Esophagus squamous epithelium (tissue), 5 donors: ENCODE results near the gene FOXO6. TPM values are rescaled to one million over a fixed set of nuclear protein-coding genes. Genes with fewer than 3 reads are reported as not detected.
"Not testable (repeated sequence)": the region's sequence is repeated elsewhere in the genome, so short reads cannot be mapped to it uniquely, and the experiment has no call there.

Experiments used
- DNase-seq: peaks from one replicate; lab custom pipeline; 2025; lab: John Stamatoyannopoulos, UW
- H3K27ac ChIP-seq, 4 donors: fragments of 200-600 bp; sonication (generic); one replicate each; pipeline ENCODE4 v1.5.1; 2016 to 2019; ENCODE audit warnings: mild to moderate bottlenecking in 1 of 4
- H3K27me3 ChIP-seq, 4 donors: fragments of 200-600 bp; sonication (generic); 1 replicate in 3 of 4; 2 replicates in 1 of 4; pipeline versions ENCODE4 v1.5.1 to v1.6.0; 2017 to 2021; ENCODE audit warnings: antibody characterized with exemption in 1 of 4
- H3K36me3 ChIP-seq, 3 donors: fragments of 200-600 bp; sonication (generic); one replicate each; pipeline ENCODE4 v1.5.1; 2016 to 2019
- H3K4me1 ChIP-seq, 3 donors: fragments of 200-600 bp; sonication (generic); one replicate each; pipeline ENCODE4 v1.5.1; 2017 to 2019
- H3K4me3 ChIP-seq, 4 donors: fragments of 200-600 bp; sonication (generic); 1 replicate in 3 of 4; 2 replicates in 1 of 4; pipeline ENCODE4 v1.5.1; 2016 to 2019; ENCODE audit warnings: mild to moderate bottlenecking in 2 of 4, moderate library complexity in 1 of 4
- H3K9me3 ChIP-seq, 3 donors: fragments of 200-600 bp; sonication (generic); one replicate each; pipeline ENCODE4 v1.5.1; 2016 to 2019
- CTCF ChIP-seq, 6 experiments: fragments of 450-650 bp in 4 of 6; fragments of 200-600 bp in 2 of 6; sonication (generic) in 2 of 6; IDR thresholded peaks; one replicate each; pipeline ENCODE4 v1.5.1; 2016 to 2019; ENCODE audit warnings: antibody characterized with exemption in 6 of 6, mild to moderate bottlenecking in 4 of 6, moderate library complexity in 4 of 6
- POLR2A ChIP-seq, 4 donors: fragments of 450-650 bp; IDR thresholded peaks; one replicate each; pipeline ENCODE4 v1.6.1; 2017; ENCODE audit warnings: antibody characterized with exemption in 4 of 4, mild to moderate bottlenecking in 4 of 4, moderate library complexity in 3 of 4
- WGBS, 2 donors: methylation state at CpG; one replicate each; pipeline ENCODE4 v1.1.5; 2018; 5-methylcytosine and 5-hydroxymethylcytosine counted together
- intact Hi-C: fragments of 100-400 bp; cut with DNase I; formaldehyde crosslinking; loops from one replicate; pipeline ENCODE4 v1.15.0; 2022
- total RNA-seq, 4 donors: library from RNA; depleted of rRNA; stranded (reverse); fragments of >200 nt; gene quantifications; one replicate each; pipeline ENCODE4 v1.1.0, GENCODE V29; 2016
- donor health status: DM: yes; HTN: yes; CAD: no.

FOXO6 gene
- total RNA-seq, 4 donors from 2014 or later = 0.18 to 0.53 (median 0.38) TPM; not detected in 1

GRCh38 chr1:41328780-41329640, 32.2 kb upstream of the FOXO6 start:
- Histone ChIP-seq H3K4me3 (no peak overlapping the region), H3K9me3 (no peaks in the 10 kb centered on the region), H3K27me3 (peaks cover 0 to 13% (median 0%) of the 10 kb centered on the region in 4 donors), H3K4me1 (no peaks in the 10 kb centered on the region), H3K36me3 (no peaks in the 10 kb centered on the region), H3K27ac (no peak overlapping the region)
- no peak for DNase-seq
- intact Hi-C loops = no loop called here
- 81 to 90% methylated on average over 6 of the region's 6 CpGs for WGBS, 2 donors
- TF ChIP-seq CTCF (IDR thresholded peaks at IDR 0.05) (no peak), POLR2A (IDR thresholded peaks at IDR 0.05) (no peak)

GRCh38 chr1:41329662-41330587, 31.3 kb upstream of the FOXO6 start:
- DNase-seq = no peak
- H3K36me3 ChIP-seq = no peaks in the 10 kb centered on the region
- no peaks in the 10 kb centered on the region for H3K9me3 ChIP-seq
- TF ChIP-seq CTCF (IDR thresholded peaks at IDR 0.05) = no peak
- no peak for TF ChIP-seq POLR2A (IDR thresholded peaks at IDR 0.05)
- intact Hi-C loops = no loop called here
- H3K27ac ChIP-seq = no peak overlapping the region
- 84 to 86% methylated on average over 6 of the region's 11 CpGs for WGBS, 2 donors
- no peak overlapping the region for H3K4me3 ChIP-seq
- H3K4me1 ChIP-seq = no peaks in the 10 kb centered on the region
- H3K27me3 ChIP-seq = peaks cover 0 to 13% (median 0%) of the 10 kb centered on the region in 4 donors

GRCh38 chr1:41330588-41331545, 30.4 kb upstream of the FOXO6 start:
- intact Hi-C loops = no loop called here
- no peaks in the 10 kb centered on the region for H3K9me3 ChIP-seq
- no peaks in the 10 kb centered on the region for H3K36me3 ChIP-seq
- DNase-seq = no peak
- H3K4me3 ChIP-seq = no peak overlapping the region
- no peaks in the 10 kb centered on the region for H3K4me1 ChIP-seq
- peaks cover 0 to 13% (median 0%) of the 10 kb centered on the region in 4 donors for H3K27me3 ChIP-seq
- WGBS, 2 donors = 50 to 63% methylated on average over 7 to 14 of the region's 17 CpGs
- no peak overlapping the region for H3K27ac ChIP-seq
- TF ChIP-seq CTCF (IDR thresholded peaks at IDR 0.05) (no peak), POLR2A (IDR thresholded peaks at IDR 0.05) (no peak)

GRCh38 chr1:41331546-41331917, 29.7 kb upstream of the FOXO6 start:
- H3K4me1 ChIP-seq = no peaks in the 10 kb centered on the region
- intact Hi-C loops = no loop called here
- DNase-seq = no peak
- H3K36me3 ChIP-seq = no peaks in the 10 kb centered on the region
- H3K27ac ChIP-seq = no peak overlapping the region
- 70 to 73% methylated on average over 1 of the region's 1 CpG for WGBS, 2 donors
- TF ChIP-seq CTCF (IDR thresholded peaks at IDR 0.05) = no peak
- TF ChIP-seq POLR2A (IDR thresholded peaks at IDR 0.05) = no peak
- no peaks in the 10 kb centered on the region for H3K9me3 ChIP-seq
- peaks cover 0 to 13% (median 0%) of the 10 kb centered on the region in 4 donors for H3K27me3 ChIP-seq
- no peak overlapping the region for H3K4me3 ChIP-seq

- not testable (repeated sequence) for H3K4me1 ChIP-seq
Measured at GRCh38 chr1:41332161-41332560, 29.1 kb upstream of the FOXO6 start.

More at GRCh38 chr1:41332161-41332560, 29.1 kb upstream of the FOXO6 start:
- DNase-seq, intact Hi-C loops, H3K27ac ChIP-seq, H3K36me3 ChIP-seq, H3K9me3 ChIP-seq, H3K4me3 ChIP-seq: not testable (repeated sequence)
- H3K27me3 ChIP-seq = peaks cover 0 to 13% (median 0%) of the 10 kb centered on the region in 4 donors
- 85 to 86% methylated on average over 2 to 6 of the region's 6 CpGs for WGBS, 2 donors
